AG09309 (cell line): ENCODE measurements around the gene KRTAP5-7.

Experiments
- DNase-seq: peaks from one replicate; pipeline ENCODE4 v3.0.0-alpha.2; 2010; ENCODE audit warnings: low read depth
- H3K4me3 ChIP-seq: 2 replicates; pipeline ENCODE4 v1.5.1; 2011; ENCODE audit warnings: mild to moderate bottlenecking, low read depth, low read length, moderate library complexity; ENCODE audit not compliant: control insufficient read depth
- TF ChIP-seq, protein P1 (sequence below): IDR thresholded peaks from 2 replicates; pipeline ENCODE4 v1.5.1; 2011; ENCODE audit warnings: mild to moderate bottlenecking, low read depth, low read length, inconsistent platforms; ENCODE audit not compliant: insufficient read depth, control insufficient read depth; ENCODE audit errors: missing control alignments

KRTAP5-7 gene

DNA sequence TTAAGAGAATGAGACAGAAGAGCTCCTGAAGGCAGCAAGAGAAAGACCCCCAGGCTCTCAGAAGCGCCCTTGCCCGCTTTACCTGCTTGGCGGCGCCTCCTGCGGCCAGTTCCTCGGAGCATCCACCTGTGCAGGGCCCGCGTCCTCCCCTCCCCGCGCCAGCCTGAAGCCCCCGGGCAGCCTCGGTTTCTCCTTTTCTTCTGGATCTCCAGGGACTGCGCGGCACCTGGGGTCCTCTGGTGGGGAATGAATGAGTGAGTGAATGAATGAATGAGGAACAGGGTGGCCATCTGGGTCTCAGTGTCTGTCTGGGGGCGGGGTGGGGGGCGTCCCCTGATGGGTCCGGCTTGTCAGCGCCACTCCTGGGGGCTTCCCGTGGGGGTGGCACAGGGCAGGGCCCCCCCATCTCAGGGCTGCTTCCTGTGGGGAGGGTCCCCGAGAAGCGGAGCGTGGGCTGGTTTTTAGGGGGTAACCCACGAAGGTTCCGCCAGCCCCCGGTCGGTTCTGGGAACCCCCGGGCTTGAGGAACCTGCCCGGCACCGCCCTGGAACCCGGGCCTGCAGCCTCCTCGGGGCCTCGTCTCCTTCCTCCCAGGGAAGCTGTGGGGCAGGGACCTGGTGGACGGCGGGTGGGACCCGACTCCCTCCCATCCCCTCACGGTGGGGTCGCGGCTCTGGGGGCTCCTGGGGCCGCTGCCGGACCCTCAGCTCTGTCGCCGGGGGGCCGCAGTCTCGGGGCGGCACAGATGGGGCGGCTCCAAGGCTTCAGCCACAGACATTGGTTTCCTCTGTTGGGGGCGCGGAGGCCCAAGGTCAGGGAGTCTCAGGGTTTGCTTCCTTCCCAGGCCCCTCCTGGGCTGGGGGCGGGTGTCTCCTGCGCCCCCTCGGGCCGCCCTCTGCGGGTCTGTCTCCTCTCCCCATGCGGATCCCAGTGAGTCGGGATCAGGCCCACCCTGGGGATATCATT lies 8.3 kb upstream of the KRTAP5-7 start:
- DNase-seq, result no peak
- TF ChIP-seq, protein P1, sequence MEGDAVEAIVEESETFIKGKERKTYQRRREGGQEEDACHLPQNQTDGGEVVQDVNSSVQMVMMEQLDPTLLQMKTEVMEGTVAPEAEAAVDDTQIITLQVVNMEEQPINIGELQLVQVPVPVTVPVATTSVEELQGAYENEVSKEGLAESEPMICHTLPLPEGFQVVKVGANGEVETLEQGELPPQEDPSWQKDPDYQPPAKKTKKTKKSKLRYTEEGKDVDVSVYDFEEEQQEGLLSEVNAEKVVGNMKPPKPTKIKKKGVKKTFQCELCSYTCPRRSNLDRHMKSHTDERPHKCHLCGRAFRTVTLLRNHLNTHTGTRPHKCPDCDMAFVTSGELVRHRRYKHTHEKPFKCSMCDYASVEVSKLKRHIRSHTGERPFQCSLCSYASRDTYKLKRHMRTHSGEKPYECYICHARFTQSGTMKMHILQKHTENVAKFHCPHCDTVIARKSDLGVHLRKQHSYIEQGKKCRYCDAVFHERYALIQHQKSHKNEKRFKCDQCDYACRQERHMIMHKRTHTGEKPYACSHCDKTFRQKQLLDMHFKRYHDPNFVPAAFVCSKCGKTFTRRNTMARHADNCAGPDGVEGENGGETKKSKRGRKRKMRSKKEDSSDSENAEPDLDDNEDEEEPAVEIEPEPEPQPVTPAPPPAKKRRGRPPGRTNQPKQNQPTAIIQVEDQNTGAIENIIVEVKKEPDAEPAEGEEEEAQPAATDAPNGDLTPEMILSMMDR, result no peak
- H3K4me3 ChIP-seq, result no peak overlapping the region

DNA sequence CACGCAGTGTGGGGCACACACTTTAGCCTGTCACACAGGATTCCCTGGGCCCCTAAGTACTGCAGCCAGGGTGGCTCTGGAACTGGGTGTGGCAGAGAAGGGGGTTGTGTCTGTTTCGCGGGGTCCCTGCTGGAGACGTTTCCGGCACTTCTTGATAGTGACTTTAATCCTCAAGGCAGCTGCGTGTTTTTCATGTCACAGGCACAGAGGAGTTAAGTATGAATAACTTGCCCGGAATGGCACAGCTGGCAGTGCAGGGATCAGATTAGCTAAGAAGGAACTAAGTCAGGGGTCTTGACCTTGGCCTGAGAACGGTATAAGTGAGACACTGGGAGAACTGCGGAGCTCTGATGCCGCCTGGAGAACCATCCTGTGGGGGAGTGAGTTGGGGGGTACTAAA lies 7.5 kb upstream of the KRTAP5-7 start:
- TF ChIP-seq, protein P1, result no peak
- H3K4me3 ChIP-seq, result no peak overlapping the region
- DNase-seq, result no peak

DNA sequence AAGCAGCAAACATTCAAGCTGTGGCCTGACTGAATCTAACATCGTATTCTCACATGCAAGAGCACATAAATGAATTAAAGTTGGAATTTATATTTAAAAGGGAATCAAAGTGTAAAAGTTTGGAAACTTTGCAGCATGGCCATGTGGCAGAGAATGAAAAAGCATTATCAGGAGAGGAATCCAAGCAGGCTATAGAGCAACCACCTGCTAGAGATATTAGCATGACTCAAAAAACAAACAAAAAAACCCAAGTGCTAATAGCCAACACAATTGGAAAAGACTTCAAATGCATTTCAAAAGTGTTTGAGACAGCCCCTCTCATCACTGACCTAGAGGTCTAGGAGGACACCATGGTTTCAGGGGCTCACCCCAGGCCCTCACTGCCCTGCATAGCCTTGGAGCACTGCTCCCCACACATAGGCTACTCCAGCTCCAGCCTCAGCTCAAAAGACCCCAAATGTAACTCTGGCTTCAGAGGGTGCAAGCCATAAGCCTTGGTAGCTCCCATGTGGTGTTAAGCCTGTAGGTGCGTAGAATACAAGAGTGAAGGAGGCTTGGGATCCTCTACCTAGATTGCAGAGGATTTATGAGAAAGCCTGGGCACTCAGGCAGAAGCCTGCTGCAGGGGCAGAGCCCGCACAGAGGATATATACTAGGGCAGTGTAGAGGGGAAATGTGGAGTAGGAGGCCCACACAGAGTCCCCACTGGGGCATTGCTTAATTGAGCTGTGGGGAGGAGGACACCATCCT lies 1.7 kb upstream of the KRTAP5-7 start:
- no peak for DNase-seq
- TF ChIP-seq, protein P1, result no peak
- no peak overlapping the region for H3K4me3 ChIP-seq

DNA sequence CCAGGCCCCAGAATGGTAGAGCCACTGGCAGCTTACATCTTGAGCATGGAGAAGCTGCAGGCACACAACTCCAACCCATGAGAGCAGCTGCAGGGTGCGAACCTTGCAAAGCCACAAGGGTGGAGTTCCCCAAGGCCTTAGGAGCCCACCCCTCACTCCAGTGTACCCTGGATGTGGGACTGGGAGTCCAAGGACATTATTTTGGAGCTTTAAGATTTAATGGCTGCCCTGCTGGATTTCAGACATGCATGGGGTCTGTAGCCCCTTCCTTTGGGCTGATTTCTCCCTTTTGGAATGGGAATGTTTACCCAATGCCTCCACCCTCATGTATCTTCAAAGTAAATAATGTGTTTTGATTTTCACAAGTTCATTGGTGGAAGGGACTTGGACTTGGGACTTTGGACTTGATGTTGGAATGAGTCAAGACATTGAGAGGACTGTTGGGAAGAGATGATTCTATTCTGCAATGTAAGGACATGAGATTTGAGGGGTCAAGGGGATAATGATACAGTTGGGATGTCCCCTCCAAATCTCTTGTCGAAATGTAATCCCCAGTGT lies 1.1 kb upstream of the KRTAP5-7 start:
- no peak overlapping the region for H3K4me3 ChIP-seq
- TF ChIP-seq, protein P1, result no peak

DNA sequence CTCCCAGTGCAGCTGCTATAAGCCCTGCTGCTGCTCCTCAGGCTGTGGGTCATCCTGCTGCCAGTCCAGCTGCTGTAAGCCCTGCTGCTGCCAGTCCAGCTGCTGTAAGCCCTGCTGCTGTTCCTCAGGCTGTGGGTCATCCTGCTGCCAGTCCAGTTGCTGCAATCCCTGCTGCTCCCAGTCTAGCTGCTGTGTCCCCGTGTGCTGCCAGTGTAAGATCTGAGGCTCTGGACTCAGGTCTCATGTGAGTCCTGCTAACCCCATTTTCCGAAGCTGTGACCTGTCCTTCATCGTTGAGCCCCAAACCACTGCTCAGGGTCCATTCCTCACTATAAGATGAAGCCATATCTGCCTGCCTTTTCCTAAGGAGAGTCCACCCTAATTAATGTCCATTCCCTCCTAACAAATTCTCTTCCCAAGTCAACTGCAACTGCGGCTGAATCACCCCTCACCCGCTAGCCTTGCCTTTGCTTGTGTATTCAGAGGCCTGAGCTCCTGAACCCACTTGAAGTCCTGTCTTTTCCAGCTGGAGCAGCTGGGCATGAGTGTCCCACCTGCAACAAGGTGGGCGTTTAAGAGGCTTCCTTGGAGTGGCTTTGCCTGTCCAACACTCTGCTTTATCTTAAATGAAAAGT lies 626 bp downstream of the KRTAP5-7 start:
- TF ChIP-seq, protein P1, result no peak
- H3K4me3 ChIP-seq, result no peak overlapping the region
- DNase-seq, result no peak

More for the DNA sequence above, 1.1 kb upstream of the KRTAP5-7 start:
- no peak for DNase-seq

DNA sequence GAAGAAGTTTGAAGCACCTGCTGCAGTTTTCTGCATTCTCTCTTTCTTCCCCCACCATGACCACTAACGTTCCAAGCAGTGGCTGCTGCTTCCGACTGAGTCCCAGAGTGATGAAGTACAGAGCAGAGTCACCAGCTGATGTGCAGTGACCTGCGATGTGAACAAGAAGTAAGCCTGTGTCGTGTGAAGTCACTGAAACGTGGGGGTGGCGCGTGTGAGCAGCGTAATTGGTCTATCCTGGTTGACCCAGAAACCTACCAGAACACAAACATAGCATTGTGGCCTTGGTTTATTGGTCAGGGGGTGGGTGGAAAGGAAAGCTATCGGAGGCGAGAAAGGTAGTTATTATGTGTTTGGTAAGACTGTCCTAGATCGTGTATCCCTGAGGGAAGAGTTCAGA lies 3.5 kb downstream of the KRTAP5-7 start:
- H3K4me3 ChIP-seq, result no peak overlapping the region
- no peak for DNase-seq
- TF ChIP-seq, protein P1, result no peak
